ENCODE measurements around the gene TLR9.

DNA sequence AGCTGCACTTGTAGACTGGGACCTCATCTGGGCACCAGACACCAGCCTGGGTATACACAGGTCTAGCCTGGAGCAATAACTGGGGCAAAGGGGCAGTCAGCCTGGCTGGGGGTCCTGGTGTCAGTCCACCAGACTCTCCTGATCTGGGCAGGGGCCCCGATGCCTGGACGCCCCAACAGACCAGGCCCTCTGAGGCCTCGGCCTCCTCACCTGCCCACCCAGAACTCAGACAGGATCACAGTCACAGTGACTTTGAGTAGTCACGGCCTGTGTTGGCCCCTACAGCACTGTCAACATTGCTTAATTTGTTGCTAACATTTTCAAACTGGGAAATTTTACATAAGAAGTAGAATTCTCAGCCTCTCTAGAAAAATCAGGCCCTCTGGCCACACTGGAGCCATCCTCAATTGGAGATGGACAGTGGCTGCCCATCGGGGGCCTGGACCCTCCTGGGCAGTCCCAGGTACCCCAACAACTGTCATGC is 7.7 kb upstream of the TLR9 start:
- TF ChIP-seq, protein P1, sequence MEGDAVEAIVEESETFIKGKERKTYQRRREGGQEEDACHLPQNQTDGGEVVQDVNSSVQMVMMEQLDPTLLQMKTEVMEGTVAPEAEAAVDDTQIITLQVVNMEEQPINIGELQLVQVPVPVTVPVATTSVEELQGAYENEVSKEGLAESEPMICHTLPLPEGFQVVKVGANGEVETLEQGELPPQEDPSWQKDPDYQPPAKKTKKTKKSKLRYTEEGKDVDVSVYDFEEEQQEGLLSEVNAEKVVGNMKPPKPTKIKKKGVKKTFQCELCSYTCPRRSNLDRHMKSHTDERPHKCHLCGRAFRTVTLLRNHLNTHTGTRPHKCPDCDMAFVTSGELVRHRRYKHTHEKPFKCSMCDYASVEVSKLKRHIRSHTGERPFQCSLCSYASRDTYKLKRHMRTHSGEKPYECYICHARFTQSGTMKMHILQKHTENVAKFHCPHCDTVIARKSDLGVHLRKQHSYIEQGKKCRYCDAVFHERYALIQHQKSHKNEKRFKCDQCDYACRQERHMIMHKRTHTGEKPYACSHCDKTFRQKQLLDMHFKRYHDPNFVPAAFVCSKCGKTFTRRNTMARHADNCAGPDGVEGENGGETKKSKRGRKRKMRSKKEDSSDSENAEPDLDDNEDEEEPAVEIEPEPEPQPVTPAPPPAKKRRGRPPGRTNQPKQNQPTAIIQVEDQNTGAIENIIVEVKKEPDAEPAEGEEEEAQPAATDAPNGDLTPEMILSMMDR (IDR thresholded peaks at IDR 0.05) = no peak
- TF ChIP-seq POLR2AphosphoS5 (IDR thresholded peaks at IDR 0.05) (no peak), POLR2A (IDR thresholded peaks at IDR 0.05) (no peak)
